OCI-LY7 (cell line): ENCODE data around the gene ACTG2. TPM values are rescaled to one million over a fixed set of nuclear protein-coding genes. Genes with fewer than 3 reads are reported as not detected.

Experiments
- BruUV-seq: library from RNA; stranded (reverse); fragments of 400-500 nt; replicated peaks from 2 replicates; lab custom pipeline; 2021; lab: Mats Ljungman, UMichigan
- CTCF ChIA-PET: fragments of 300-600 bp; sonication (Branson Sonifier 250); formaldehyde crosslinking; loops from one replicate; lab custom pipeline; 2022; ENCODE audit warnings: antibody characterized with exemption; ENCODE audit not compliant: unreplicated experiment; lab: Charles Lee
- POLR2A ChIA-PET: fragments of 300-600 bp; sonication (Branson Sonifier 250); formaldehyde crosslinking; loops from one replicate; lab custom pipeline; 2022; ENCODE audit warnings: antibody characterized with exemption; lab: Charles Lee
- DNase-seq: peaks from one replicate; pipeline ENCODE4 v3.0.0-alpha.2; 2015; ENCODE audit warnings: low spot score
- H2AFZ ChIP-seq: fragments of 200-600 bp; sonication (generic), shearing (Covaris generic); 2 replicates; pipeline ENCODE4 v1.6.1; 2014; ENCODE audit warnings: mild to moderate bottlenecking, antibody characterized with exemption, low read length, moderate library complexity
- H3K27ac ChIP-seq: fragments of 200-600 bp; sonication (generic); 2 replicates; pipeline ENCODE4 v1.5.1; 2014; ENCODE audit warnings: mixed run types, low read depth, mild to moderate bottlenecking, moderate library complexity, low read length, inconsistent platforms; ENCODE audit not compliant: poor library complexity, severe bottlenecking
- H3K36me3 ChIP-seq: fragments of 200-600 bp; sonication (generic); 2 replicates; pipeline ENCODE4 v1.6.1; 2014; ENCODE audit warnings: mild to moderate bottlenecking, antibody characterized with exemption, low read length, moderate library complexity, mixed read lengths; ENCODE audit not compliant: insufficient read depth
- H3K4me1 ChIP-seq: fragments of 200-600 bp; sonication (generic); 2 replicates; pipeline ENCODE4 v1.5.1; 2014; ENCODE audit warnings: mild to moderate bottlenecking, low read length; ENCODE audit not compliant: insufficient read depth, poor library complexity, severe bottlenecking
- H3K4me2 ChIP-seq: fragments of 200-600 bp; sonication (generic); 2 replicates; pipeline ENCODE4 v1.6.1; 2014; ENCODE audit warnings: mild to moderate bottlenecking, low read length
- H3K4me3 ChIP-seq: fragments of 200-600 bp; sonication (generic); 2 replicates; pipeline ENCODE4 v1.5.1; 2014; ENCODE audit warnings: mild to moderate bottlenecking, low read depth, low read length; ENCODE audit not compliant: poor library complexity, severe bottlenecking
- H3K79me2 ChIP-seq: fragments of 200-600 bp; sonication (generic); 2 replicates; pipeline ENCODE4 v1.6.1; 2016; ENCODE audit warnings: low read depth, mild to moderate bottlenecking, low read length, moderate library complexity, mixed read lengths; ENCODE audit not compliant: insufficient read depth
- H3K9me2 ChIP-seq: fragments of 200-600 bp; sonication (generic); 2 replicates; pipeline ENCODE4 v1.6.1; 2016; ENCODE audit warnings: mild to moderate bottlenecking, low read length, mixed read lengths; ENCODE audit not compliant: insufficient read depth
- H3K9me3 ChIP-seq: fragments of 200-600 bp; sonication (generic); 2 replicates; pipeline ENCODE4 v1.6.1; 2014; ENCODE audit warnings: mild to moderate bottlenecking, mixed run types, low read length, mixed read lengths
- H4K20me1 ChIP-seq: fragments of 200-600 bp; sonication (generic); 2 replicates; pipeline ENCODE4 v1.6.1; 2014; ENCODE audit warnings: mild to moderate bottlenecking, antibody characterized with exemption, low read length, moderate library complexity, mixed read lengths; ENCODE audit not compliant: insufficient read depth
- EZH2phosphoT487 ChIP-seq: fragments of 200-600 bp; sonication (generic); IDR thresholded peaks from 2 replicates; pipeline ENCODE4 v1.6.1; 2018; ENCODE audit warnings: low read depth, borderline replicate concordance, mild to moderate bottlenecking, mixed run types, antibody characterized with exemption, low read length, moderate library complexity, mixed read lengths
- intact Hi-C: fragments of 100-400 bp; cut with micrococcal nuclease; formaldehyde crosslinking; loops from one replicate; pipeline ENCODE4 v1.10.0; 2022; ENCODE audit not compliant: unreplicated experiment
- total RNA-seq, 2 experiments: library from RNA; depleted of rRNA in 1 of 2; stranded (reverse); fragments of >200 nt in 1 of 2; shearing (Covaris generic) in 1 of 2; gene quantifications; 2 replicates each; pipeline ENCODE4 v1.2.3, GENCODE V29; 2014 to 2022
- TF ChIP-seq, protein P1 (sequence below): fragments of 200-600 bp; sonication (generic); conservative IDR thresholded peaks from 2 replicates; pipeline ENCODE4 v1.5.1; 2014; ENCODE audit warnings: mild to moderate bottlenecking, antibody characterized with exemption, low read length, moderate library complexity, mixed read lengths

ACTG2 gene
- total RNA-seq, 2 experiments from 2014 or later, result not detected

DNA sequence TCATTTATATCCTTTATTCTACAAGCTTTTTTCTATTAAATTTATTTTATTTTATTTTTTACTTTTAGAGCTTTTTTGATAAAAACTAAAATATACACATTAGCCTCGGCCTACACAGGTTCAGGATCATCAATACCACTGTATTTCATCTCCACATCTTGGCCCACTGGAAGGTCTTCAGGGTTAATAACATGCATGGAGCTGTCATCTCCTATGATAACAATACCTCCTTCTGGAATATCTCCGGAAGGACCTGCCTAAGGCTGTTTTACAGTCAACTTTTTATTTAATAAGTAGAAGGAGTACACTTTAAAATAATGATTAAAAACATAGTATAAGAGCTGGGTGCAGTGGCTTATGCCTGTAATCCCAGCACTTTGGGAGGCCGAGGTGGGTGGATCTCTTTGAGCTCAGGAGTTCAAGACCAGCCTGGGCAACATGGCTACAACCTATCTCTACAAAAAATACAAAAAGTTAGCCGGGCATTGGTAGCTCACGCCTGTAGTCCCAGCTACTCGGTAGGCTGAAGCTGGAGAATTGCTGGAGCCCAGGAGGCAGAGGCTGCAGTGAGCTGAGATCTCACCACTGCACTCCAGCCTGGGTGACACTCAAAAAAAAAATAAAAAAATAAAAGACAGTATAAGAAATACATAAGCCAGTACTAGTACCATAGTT, 18.2 kb downstream of the ACTG2 start:
- Histone ChIP-seq H3K4me1 (no peaks in the 10 kb centered on the region), H4K20me1 (no peaks in the 10 kb centered on the region), H3K9me2 (no peaks in the 10 kb centered on the region), H3K36me3 (no peaks in the 10 kb centered on the region), H2AFZ (no peak overlapping the region), H3K9me3 (no peaks in the 10 kb centered on the region), H3K4me3 (no peak overlapping the region), H3K79me2 (no peaks in the 10 kb centered on the region), H3K27ac (no peak overlapping the region), H3K4me2 (no peak overlapping the region)
- ChIA-PET POLR2A (interaction anchor here (0.6 to 1.6 kb wide), 4 partner anchors 10 to 334 kb away, joined by 3 to 6 read pairs (median 4); no protein-coding TSS in a partner anchor), CTCF (no interaction called here)
- intact Hi-C loops, result no loop called here
- DNase-seq, result no peak
- no TSS peak for BruUV-seq
- TF ChIP-seq, protein P1, sequence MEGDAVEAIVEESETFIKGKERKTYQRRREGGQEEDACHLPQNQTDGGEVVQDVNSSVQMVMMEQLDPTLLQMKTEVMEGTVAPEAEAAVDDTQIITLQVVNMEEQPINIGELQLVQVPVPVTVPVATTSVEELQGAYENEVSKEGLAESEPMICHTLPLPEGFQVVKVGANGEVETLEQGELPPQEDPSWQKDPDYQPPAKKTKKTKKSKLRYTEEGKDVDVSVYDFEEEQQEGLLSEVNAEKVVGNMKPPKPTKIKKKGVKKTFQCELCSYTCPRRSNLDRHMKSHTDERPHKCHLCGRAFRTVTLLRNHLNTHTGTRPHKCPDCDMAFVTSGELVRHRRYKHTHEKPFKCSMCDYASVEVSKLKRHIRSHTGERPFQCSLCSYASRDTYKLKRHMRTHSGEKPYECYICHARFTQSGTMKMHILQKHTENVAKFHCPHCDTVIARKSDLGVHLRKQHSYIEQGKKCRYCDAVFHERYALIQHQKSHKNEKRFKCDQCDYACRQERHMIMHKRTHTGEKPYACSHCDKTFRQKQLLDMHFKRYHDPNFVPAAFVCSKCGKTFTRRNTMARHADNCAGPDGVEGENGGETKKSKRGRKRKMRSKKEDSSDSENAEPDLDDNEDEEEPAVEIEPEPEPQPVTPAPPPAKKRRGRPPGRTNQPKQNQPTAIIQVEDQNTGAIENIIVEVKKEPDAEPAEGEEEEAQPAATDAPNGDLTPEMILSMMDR, result no peak
- no peak for TF ChIP-seq EZH2phosphoT487

DNA sequence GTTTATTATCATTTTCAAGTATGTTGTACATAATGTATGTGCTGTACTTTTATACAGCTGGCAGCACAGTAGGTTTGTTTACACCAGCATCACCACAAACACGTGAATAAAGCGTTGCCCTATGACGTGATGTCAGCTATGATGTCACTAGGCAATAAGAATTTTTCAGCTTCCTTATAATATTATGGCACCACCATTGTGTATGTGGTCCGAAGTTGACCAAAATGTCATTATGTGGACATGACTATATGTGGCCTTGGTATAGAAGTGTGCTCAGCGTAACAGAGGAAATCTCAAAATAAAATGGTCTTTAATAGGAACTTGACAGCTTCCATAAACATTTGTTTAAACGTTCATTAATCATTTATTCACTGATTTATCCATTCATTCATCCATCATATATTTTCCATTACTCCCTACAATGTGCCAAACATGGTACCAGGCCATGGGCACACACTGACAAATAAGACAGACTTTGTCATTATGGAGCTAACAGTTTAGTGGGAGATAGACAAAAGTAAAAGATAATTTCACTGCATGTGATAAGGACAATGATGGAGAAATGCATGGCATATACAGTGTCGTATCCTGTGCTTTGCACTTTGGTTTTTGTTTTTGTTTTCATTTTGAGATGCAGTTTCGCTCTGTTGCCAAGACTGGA, 18.9 kb downstream of the ACTG2 start:
- Histone ChIP-seq H3K9me3 (no peaks in the 10 kb centered on the region), H2AFZ (no peak overlapping the region), H3K27ac (no peak overlapping the region), H3K4me2 (no peak overlapping the region), H3K36me3 (no peaks in the 10 kb centered on the region), H4K20me1 (no peaks in the 10 kb centered on the region), H3K4me3 (no peak overlapping the region), H3K4me1 (no peaks in the 10 kb centered on the region), H3K79me2 (no peaks in the 10 kb centered on the region), H3K9me2 (no peaks in the 10 kb centered on the region)
- intact Hi-C loops, result no loop called here
- CTCF ChIA-PET, result no interaction called here
- TF ChIP-seq, protein P1, result no peak
- no peak for TF ChIP-seq EZH2phosphoT487
- POLR2A ChIA-PET, result interaction anchor here (0.6 to 1.6 kb wide), 4 partner anchors 24 to 333 kb away, joined by 3 to 6 read pairs (median 3); no protein-coding TSS in a partner anchor
- no peak for DNase-seq
- BruUV-seq, result no TSS peak
